ENCODE measurements around the gene TMEM205. TPM values are rescaled to one million over a fixed set of nuclear protein-coding genes. Genes with fewer than 3 reads are reported as not detected.
"Not testable (repeated sequence)": the region's sequence is repeated elsewhere in the genome, so short reads cannot be mapped to it uniquely, and the experiment has no call there.

The TMEM205 gene
- total RNA-seq, 1 experiment from 2014 or later: 195 TPM

DNA sequence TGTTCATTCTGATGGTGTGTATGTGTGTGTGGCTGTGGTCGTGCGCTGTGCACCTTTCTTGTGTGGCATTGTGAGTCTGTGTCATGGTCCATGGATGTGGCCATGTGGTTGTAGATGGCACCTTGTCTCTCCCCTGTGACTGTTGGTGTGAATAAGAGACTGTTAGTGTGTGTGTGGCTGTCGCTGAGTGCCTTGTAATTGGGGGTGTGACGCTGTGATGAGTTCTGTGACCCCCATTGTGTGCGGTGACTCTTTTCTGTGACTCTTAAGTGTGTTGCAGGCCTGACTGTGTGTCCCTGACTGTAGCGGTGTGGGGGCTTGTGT, 10.0 kb upstream of the TMEM205 start:
- peak overlapping the region; percentile 64 for H3K4me3 ChIP-seq
- no peaks in the 10 kb centered on the region for H3K9me3 ChIP-seq
- no peaks in the 10 kb centered on the region for H3K27me3 ChIP-seq
- no peak for DNase-seq
- peaks cover 12% of the 10 kb centered on the region for H3K36me3 ChIP-seq

DNA sequence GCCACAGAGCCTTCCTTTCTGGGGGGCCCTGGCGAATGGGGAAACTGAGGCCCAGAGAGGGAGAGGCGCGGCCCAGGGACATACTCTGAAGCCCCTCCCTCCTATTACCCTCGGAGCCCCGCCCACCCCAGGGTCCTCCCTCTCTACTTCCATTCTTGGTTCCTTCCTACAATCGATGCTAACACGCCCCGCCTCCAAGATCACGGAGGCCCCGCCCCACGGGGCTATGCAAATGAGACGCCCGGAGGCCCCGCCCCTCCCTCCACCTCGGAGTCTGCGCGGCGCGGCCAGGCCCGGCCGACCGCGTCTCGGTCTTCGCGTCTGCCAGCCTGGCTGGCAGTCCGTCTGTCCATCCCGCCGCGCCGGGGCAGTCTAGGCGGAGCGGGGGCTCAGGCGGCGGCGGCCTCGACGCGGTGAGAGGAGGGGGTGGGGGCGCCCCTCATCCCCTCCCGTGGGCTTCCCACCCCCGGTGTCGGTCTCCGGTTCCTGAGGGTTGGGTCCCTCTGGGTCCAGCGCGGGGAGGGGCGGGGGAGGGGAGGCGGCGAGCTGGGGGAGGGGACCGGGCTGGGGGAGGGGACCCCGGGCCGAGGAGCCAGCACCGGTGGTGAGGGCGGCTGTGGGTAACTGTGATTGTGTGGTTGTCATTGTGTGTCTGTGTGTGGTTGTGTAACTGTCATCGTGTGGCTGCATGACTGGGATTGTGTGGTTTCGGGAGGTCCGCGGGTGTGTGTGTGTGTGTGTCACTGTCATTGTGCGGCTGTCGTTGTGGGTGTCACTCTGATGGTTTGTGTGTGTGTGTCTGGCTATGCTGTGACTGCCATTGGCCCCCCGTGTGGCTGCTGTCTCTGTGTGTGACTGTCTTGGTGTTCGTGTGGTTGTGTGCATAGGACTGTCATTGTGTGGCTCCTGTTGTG, 9.3 kb upstream of the TMEM205 start, which contains the start of gene PLPPR2:
Gene PLPPR2, plus strand, starts transcription at position 273 of the 914 bp plus-strand sequence. CDS start 2,242 bp downstream, outside the sequence.
- DNase-seq: peak; percentile 96
- Histone ChIP-seq H3K36me3 (peaks cover 6% of the 10 kb centered on the region; the same call in 1 of the 2 replicates), H3K9me3 (no peaks in the 10 kb centered on the region), H3K4me3 (peak within 1 kb of the TSS; percentile 64), H3K27me3 (no peaks in the 10 kb centered on the region)

DNA sequence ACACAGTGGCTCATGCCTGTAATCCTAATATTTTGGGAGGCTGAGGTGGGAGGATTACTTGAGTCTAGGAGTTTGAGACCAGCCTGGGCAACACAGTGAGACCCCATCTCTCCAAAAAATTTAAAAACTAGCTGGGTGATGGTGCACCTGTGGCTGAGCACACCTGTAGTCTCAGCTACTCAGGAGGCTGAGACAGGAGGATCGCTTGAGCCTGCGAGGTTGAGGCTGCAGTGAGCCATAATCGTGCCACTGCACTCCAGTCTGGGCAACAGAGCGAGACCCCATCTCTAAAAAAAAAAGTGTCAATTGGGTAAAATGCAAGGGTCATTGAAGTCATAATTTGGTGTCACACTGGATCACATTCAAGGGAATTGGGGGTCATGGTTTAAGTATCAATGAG, 8.0 kb upstream of the TMEM205 start:
- not testable (repeated sequence) for DNase-seq, H3K4me3 ChIP-seq, H3K9me3 ChIP-seq, H3K27me3 ChIP-seq, H3K36me3 ChIP-seq

DNA sequence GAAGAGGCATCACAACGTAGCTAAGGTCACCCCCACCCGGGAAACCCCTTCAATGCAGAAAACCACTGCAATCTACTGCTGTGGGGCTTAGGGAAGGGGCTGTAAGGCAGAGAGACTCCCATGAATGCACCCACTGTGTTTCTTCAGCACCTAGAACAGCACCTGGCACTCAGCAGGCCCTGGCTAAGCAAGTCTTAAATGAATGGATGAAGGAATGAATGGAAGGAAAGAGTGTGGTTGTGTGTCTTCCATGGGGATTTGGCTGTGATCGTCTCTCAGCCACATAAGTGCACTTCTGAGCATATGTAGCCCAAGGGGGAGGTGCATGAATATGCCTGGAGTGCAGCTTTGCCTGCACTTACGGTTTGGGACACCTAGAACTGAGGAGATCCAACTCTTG, 3.1 kb upstream of the TMEM205 start:
- Histone ChIP-seq H3K4me3 (no peak overlapping the region), H3K36me3 (no peaks in the 10 kb centered on the region), H3K27me3 (no peaks in the 10 kb centered on the region), H3K9me3 (peaks cover 8% of the 10 kb centered on the region)
- no peak for DNase-seq

DNA sequence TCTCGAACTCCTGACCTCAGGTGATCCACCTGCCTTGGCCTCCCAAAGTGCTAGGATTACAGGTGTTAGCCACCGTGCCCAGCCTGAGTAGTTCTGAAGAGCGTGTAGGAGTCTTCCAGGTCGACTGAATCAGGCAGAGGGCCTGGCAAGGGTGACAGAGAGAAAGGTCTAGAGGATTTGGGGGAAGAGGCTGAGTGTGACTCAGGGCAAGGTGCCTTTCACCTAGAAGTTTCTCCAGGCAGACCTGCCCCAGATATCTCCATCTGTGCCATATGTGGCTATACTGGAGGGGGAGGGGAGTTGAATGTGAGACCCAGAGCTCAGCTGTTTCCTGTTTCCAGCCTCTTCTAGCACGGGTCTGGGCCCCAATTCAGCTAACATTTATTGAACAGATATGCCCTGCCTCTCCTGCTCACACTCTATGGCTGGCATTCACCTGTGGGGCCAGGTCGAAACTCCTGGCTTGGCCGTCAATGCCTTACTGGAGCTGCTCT, 1.5 kb upstream of the TMEM205 start:
- H3K4me3 ChIP-seq: no peak overlapping the region
- H3K9me3 ChIP-seq: peaks cover 8% of the 10 kb centered on the region
- 0 out of 2 replicates have a peak, but pooled peaks cover 4% of the 10 kb centered on the region for H3K36me3 ChIP-seq
- H3K27me3 ChIP-seq: no peaks in the 10 kb centered on the region
- no peak for DNase-seq

DNA sequence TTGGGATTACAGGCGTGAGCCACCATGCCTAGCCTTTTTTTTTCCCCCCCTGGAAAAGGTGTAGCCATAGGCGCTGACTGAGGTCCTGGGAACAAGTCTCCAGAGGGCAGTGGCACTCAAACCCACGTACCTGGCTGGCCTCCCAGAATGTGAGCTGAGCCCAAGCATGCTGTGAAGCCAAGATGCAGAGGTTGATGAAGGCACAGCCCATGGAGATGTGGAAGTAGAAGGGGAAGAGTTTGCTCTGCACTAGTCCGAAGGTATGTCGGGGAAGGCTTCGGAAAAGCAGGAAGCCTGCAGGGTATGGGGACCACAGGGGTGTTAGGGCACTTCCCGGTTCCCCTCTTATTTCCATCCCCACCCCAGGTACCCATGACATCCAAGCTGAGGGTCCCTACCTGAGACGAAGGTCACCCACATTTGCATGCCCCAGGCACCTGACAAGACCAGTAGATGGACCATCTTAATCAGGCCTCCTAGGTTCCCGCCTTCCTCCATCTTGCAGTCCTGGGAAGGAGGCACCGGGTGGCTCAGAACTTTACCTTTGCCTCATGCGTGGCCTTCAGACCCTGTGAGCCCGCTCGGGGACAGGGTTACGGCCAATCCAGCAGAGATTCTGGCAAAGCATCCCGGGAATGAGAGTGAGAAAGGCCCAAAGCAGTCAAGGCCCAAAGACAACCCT, 805 bp downstream of the TMEM205 start:
- peak; percentile 77 for DNase-seq

DNA sequence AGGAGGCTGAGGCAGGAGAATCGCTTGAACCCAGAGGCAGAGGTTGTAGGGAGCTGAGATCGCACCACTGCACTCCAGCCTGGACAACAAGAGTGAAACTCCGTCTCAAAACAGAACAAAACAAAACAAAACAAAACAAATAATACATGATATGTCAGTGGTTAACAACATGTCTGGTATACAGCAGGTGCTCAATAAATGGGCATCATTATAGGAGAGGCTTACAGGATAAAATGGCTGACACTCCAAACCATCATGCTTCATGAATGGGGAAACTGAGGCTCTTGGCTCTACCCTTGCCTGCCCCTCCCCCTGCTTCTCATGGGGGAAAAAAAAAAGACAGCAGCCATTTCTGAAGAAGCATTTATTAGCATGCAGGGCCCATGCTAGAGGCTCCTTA, 3.6 kb downstream of the TMEM205 start:
- DNase-seq: no peak
- Histone ChIP-seq H3K4me3 (no peak overlapping the region), H3K27me3 (no peaks in the 10 kb centered on the region), H3K9me3 (no peaks in the 10 kb centered on the region), H3K36me3 (peaks cover 13% of the 10 kb centered on the region)

More for the DNA sequence above, 805 bp downstream of the TMEM205 start:
- Histone ChIP-seq H3K36me3 (peaks cover 13% of the 10 kb centered on the region), H3K4me3 (peak overlapping the region; percentile 80), H3K27me3 (no peaks in the 10 kb centered on the region), H3K9me3 (peaks cover 8% of the 10 kb centered on the region)

DNA sequence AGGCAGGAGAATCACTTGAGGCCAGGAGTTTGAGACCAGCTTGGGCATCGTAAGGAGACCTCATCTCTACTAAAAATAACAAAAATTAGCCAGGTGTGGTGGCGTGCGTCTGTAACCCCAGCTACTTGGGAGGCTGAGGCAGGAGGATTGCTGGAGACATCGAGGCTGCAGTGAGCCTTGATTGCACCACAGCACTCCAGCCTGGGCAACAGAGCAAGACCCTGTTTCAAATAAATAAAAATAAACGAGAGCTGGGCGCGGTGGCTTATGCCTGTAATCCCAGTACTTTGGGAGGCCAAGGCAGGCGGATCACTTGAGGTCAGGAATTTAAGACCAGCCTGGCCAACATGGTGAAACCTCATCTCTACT, 6.0 kb downstream of the TMEM205 start:
- Histone ChIP-seq H3K36me3 (peaks cover 16% of the 10 kb centered on the region), H3K4me3 (peak overlapping the region; percentile 19)
- DNase-seq, H3K9me3 ChIP-seq, H3K27me3 ChIP-seq: not testable (repeated sequence)

DNA sequence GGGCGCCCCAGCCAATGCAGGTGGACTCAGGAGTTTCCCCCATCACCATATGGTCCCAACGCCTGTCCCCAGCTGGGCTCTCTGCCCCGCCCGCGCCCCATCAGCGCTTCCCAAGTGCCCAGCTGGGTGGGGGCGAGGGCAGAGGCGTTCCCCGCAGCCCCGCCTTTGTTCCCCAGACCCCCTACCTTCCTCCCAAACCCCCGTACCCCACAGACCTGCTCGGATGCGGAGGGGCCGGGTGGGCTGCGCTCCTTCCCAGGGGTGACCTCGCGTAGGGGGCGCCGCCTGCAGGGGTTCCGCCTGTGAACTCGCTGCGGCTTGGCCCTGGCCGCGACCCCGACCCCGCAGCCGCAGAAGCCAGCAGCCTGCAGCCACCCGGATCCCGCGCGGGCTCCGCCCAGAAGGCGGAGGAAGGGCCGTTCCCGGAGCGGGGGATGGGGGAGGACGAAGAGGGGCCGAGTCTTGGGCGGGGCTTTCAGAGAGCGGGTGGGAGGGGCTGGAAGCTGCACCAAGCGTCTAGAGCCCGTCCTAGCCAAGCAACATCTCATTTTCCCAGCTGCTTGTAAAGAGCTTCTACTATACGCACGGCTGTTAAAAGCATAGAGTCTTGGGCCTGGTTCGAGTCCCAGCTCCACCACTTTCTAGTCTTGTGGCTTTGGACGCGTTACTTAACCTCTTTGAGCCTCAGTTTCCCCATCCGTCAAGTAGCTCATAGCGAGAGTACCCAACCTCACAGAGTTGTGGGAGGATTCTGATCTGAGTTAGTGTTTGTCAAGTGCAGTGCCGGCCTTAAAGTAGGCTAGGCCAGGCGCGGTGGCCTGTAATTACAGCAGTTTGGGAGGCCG, 6.6 kb downstream of the TMEM205 start, which contains the start of gene RAB3D:
Gene RAB3D, minus strand, starts transcription at position 404 of the 845 bp plus-strand sequence. CDS start 2,258 bp downstream, outside the sequence.
- DNase-seq: peak; percentile 78
- Histone ChIP-seq H3K27me3 (no peaks in the 10 kb centered on the region), H3K4me3 (peak within 1 kb of the TSS; percentile 19), H3K36me3 (peaks cover 17% of the 10 kb centered on the region), H3K9me3 (no peaks in the 10 kb centered on the region)

DNA sequence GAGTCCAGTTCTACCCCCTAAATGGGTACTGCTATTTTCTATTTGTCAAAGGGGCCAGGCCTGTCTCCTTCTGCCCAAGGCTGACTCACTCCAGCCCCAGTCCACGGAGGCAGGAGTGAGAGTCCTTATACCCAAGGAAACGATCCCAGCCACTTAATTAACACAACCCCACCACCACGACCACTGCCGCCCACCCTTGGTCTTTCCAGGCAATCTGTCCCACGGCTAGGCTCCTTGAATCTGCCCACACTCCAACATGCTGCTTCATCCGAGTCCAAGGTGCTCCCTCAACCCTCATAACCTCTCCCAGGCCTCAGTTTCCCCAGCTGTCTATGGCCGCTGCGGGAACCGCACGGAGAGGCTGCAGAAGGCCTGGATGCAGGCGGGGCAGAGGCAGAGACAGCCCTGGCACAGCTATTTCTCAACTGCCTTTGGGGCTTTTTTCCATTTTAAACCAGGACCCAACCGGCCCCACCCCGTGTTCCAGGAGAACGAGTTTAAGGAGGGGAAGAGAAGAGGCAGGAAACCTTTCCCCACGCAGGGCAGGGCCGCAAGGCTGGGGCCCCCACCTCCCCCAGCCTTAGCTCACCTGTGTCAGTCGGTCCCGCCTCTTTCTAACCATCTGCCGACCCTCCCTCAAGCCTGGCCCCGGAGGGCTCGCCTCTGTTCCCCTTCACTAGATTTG, 7.4 kb downstream of the TMEM205 start:
- DNase-seq: no peak
- Histone ChIP-seq H3K27me3 (no peaks in the 10 kb centered on the region), H3K36me3 (peaks cover 17% of the 10 kb centered on the region), H3K4me3 (no peak overlapping the region), H3K9me3 (no peaks in the 10 kb centered on the region)

DNA sequence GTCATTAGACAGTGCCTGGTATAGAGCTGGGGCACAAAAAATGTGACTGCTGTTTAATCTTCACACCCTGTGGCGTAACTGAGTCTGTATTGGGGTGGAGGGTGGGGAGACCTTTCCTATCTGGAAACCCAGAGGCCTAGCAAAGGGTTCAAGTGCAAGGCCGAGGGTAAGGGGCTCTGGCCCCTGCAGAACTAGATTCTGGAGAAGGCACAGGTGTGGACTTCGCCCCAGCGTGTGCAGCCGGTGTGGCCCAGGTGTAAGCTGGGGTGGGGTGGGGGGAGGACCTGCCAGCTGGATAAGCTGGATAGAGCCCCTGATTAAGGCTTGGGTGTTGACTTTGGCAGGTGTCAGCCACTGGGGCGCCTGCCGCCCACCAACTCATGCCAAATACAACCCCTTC, 7.9 kb downstream of the TMEM205 start:
- H3K36me3 ChIP-seq: peaks cover 17% of the 10 kb centered on the region
- no peaks in the 10 kb centered on the region for H3K27me3 ChIP-seq
- no peak overlapping the region for H3K4me3 ChIP-seq
- no peak for DNase-seq
- no peaks in the 10 kb centered on the region for H3K9me3 ChIP-seq

DNA sequence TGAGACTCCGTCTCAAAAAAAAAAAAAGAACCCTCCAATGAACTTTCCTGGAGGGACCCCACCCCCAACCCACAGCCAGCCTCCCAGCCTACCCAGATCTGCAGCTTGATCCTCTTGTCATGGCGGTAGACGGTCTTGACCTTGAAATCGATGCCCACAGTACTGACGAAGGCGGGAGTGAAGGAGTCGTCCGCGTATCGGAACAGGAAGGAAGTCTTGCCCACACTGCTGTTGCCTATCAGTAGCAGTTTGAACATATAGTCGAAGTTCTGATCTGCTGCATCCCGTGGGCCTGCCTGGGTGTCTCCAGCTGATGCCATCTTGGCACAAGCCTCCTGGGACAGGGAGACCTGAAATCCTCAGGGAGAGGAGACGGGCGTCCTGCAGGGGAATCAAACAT, 9.0 kb downstream of the TMEM205 start:
- no peak for DNase-seq
- Histone ChIP-seq H3K36me3 (peaks cover 12% of the 10 kb centered on the region), H3K27me3 (no peaks in the 10 kb centered on the region), H3K4me3 (no peak overlapping the region), H3K9me3 (no peaks in the 10 kb centered on the region)

DNA sequence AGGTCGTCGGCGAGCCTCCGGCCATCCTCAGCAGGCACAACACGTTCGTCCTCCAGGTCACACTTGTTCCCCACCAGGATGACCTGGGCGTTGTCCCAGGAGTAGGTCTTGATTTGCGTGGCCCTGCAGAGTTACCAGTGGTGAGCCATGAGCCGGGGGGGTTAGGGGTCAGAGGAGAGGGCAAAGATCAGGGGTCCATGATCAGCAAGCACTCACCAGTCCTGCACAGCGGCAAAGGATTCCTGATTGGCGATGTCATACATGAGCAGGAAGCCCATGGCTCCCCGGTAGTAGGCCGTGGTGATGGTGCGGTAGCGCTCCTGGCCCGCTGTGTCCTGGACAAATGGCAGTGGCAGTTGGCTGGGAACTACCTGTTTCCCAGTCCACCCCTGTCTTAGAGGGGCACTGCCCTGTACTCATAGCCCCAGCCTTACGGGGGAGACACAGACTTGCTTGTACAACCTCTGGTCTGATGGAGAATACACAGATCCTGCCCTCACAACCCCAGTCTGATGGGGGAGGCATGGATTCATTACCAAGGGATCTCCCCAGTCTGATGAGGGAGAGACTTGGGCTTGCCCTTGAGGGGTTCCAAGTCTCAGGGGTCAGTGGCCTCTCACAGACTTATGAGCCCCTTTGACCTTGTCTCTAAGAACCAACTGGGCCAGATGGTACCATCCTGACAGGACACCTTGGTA, 10.5 kb downstream of the TMEM205 start:
- Histone ChIP-seq H3K9me3 (no peaks in the 10 kb centered on the region), H3K27me3 (no peaks in the 10 kb centered on the region), H3K36me3 (peaks cover 4% of the 10 kb centered on the region; the same call in 1 of the 2 replicates), H3K4me3 (no peak overlapping the region)
- DNase-seq: no peak

DNA sequence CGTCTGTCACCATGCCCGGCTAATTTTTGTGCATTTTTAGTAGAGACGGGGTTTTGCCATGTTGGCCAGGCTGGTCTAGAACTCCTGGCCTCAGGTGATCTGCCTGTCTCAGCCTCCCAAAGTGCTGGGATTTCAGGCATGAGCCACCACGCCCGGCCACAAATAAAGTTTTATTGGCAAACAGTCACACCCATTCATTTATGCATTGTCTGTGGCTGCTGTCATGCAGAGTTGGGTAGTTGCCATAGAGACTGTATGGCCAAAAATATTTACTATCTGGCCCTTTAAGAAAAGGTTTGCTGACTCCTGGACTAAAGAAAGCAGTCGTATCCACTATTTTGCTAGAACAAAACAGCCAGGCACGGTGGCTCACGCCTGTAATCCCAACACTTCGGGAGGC, 12.2 kb downstream of the TMEM205 start:
- not testable (repeated sequence) for H3K4me3 ChIP-seq, DNase-seq, H3K9me3 ChIP-seq, H3K27me3 ChIP-seq, H3K36me3 ChIP-seq

DNA sequence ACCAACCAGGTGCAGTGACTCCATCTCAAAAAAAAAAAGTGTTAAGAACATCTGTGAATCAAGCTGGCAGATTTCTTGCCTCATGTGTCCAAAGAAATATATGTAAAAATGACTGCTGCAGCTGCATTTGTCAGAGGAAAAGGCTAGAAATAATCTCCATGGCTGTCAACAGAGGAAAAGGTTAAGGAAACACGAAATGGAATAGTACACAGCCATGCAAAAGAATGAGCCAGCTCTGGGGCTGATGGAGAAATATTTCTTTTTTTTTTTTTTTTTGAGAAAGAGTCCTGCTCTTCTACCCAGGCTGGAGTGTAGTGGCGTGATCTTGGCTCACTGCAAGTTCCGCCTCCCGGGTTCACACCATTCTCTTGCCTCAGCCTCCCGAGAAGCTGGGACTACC, 13.2 kb downstream of the TMEM205 start:
- Histone ChIP-seq H3K27me3 (no peaks in the 10 kb centered on the region), H3K4me3 (no peak overlapping the region), H3K9me3 (no peaks in the 10 kb centered on the region), H3K36me3 (peaks cover 4% of the 10 kb centered on the region; the same call in 1 of the 2 replicates)
- DNase-seq: no peak
